Omental fat pad (tissue), 4 donors: ENCODE data around the gene NUDT9. TPM values are rescaled to one million over a fixed set of nuclear protein-coding genes. Genes with fewer than 3 reads are reported as not detected.
"Not testable (repeated sequence)": the region's sequence is repeated elsewhere in the genome, so short reads cannot be mapped to it uniquely, and the experiment has no call there.

Experiments used
- ATAC-seq: fragments of 150-250 bp; one replicate; pipeline ENCODE4 v1.9.1; 2016; ENCODE audit warnings: mild to moderate bottlenecking, moderate library complexity; ENCODE audit not compliant: low FRiP score
- DNase-seq: peaks from one replicate; pipeline ENCODE4 v3.0.0-alpha.2; 2019; ENCODE audit warnings: low spot score
- CTCF ChIP-seq, 3 donors: fragments of 450-650 bp; IDR thresholded peaks; one replicate each; pipeline ENCODE4 v1.5.1; 2016 to 2017; ENCODE audit warnings: antibody characterized with exemption in 3 of 3, mild to moderate bottlenecking in 3 of 3, moderate library complexity in 2 of 3
- total RNA-seq, 4 donors: library from RNA; depleted of rRNA; stranded (reverse); fragments of >200 nt; gene quantifications; one replicate each; pipeline ENCODE4 v1.1.0, GENCODE V29; 2016

Gene NUDT9
- total RNA-seq, 4 donors from 2014 or later: 14.4 to 27.5 (median 25.9) TPM

- TF ChIP-seq CTCF (IDR thresholded peaks at IDR 0.05): no peak
- DNase-seq (no peak), ATAC-seq (no peak)
Observed at GRCh38 chr4:87490664-87491369, 68.4 kb downstream of the NUDT9 start.

- no peak for TF ChIP-seq CTCF (IDR thresholded peaks at IDR 0.05)
- ATAC-seq (no peak), DNase-seq (no peak)
Observed at GRCh38 chr4:87491436-87491835, 69.1 kb downstream of the NUDT9 start.

- ATAC-seq: not testable (repeated sequence)
Observed at GRCh38 chr4:87491851-87492250, 69.5 kb downstream of the NUDT9 start.

GRCh38 chr4:87493115-87493514 is 70.7 kb downstream of the NUDT9 start:
- ATAC-seq: no peak
- no peak for DNase-seq
- TF ChIP-seq CTCF (IDR thresholded peaks at IDR 0.05): no peak

More at GRCh38 chr4:87491851-87492250, 69.5 kb downstream of the NUDT9 start:
- not testable (repeated sequence) for DNase-seq

- no peak for TF ChIP-seq CTCF (IDR thresholded peaks at IDR 0.05)
- ATAC-seq (no peak), DNase-seq (no peak)
Observed at GRCh38 chr4:87497159-87497558, 74.8 kb downstream of the NUDT9 start.

- DNase-seq (no peak), ATAC-seq (no peak)
- TF ChIP-seq CTCF (IDR thresholded peaks at IDR 0.05): no peak
Observed at GRCh38 chr4:87497578-87497977, 75.2 kb downstream of the NUDT9 start.

GRCh38 chr4:87498446-87498900 is 76.1 kb downstream of the NUDT9 start:
- no peak for DNase-seq
- no peak for ATAC-seq
- no peak for TF ChIP-seq CTCF (IDR thresholded peaks at IDR 0.05)
